GM19468 (cell line): ENCODE results near the gene KIF2C.
"Not testable (repeated sequence)": the region's sequence is repeated elsewhere in the genome, so short reads cannot be mapped to it uniquely, and the experiment has no call there.

Source experiments
- ATAC-seq: cut with Tn5 transposase; IDR thresholded peaks from one replicate; pipeline ENCODE4 v1.9.1; 2021; ENCODE audit warnings: mild to moderate bottlenecking, moderate library complexity, moderate number of reproducible peaks; ENCODE audit not compliant: unreplicated experiment; ENCODE audit errors: extremely low read depth

The KIF2C gene

DNA sequence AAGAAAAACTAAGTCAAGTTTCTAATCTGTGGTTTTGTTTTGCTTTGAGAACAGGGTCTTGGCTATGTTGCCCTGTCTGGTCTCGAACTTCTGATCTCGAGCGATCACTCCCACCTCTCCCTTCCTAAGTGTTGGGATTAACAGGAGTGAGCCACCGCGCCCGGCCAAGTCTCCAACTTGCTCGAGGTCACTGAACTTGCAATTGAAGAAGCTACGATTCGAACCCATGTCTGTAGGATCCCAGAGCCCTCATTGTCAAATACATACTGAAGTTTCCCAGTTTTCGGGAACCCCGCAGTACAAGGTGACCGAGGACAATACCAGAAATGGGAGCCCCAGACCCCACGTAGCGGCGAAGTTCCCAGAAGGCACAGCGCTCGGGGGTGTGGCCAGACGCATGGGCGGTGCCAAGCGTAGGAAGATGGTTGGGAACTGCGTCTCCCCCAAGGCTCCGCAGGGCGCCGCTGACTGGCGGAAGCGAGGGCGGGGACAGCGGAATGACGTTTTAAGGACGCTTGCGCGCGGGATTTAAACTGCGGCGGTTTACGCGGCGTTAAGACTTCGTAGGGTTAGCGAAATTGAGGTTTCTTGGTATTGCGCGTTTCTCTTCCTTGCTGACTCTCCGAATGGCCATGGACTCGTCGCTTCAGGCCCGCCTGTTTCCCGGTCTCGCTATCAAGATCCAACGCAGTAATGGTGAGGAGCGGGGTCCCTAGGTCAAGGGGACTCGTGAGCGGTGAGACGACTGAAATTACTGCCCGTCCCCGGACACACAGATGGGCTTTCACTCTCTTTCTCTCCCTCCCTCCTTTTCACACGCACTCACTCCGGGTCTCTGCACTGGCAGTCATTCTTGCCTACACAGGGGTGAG, at the start of gene KIF2C:
Gene KIF2C, plus strand, starts transcription at position 531 of the 872 bp plus-strand sequence. Its CDS starts 96 bp downstream, at position 627.
- peak; percentile 93 for ATAC-seq

DNA sequence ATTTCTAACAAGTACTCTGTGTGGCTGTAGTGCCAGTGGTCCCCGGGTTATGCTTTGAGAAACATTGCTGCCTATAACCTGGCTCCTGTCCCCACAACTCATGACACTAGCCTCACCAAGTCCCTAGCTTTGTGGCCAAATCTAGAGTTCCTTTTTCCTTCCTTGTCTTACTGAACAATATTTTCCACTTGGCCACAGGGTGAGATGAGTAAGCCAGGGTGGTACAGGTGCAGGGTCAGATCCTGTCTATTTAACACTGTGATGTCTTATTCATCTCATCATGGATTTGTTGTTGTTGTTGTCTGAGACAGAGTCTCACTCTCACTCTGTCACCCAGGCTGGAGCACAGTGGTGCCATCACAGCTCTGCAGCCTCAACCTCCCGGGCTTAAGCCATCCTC, 46.5 kb upstream of the KIF2C start:
- no peak for ATAC-seq

DNA sequence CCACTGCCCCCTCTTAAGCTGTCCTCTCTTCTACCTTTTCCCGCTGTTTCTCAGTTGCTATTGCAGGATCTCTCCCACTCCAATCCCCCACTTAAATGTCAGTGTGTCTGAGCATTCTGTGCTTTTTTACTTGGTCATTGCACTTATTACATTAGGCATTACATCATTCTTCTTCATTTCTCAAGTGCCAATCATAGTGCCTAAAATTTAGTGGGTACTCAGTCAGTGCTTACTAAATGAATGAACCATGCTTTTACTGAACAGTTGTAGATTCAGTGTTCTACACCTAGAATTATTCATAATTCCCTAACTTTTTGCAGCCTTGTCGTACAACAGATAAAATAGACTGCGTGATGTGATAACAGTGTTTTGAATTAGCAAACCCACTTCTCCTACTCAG, 45.7 kb upstream of the KIF2C start:
- no peak for ATAC-seq

DNA sequence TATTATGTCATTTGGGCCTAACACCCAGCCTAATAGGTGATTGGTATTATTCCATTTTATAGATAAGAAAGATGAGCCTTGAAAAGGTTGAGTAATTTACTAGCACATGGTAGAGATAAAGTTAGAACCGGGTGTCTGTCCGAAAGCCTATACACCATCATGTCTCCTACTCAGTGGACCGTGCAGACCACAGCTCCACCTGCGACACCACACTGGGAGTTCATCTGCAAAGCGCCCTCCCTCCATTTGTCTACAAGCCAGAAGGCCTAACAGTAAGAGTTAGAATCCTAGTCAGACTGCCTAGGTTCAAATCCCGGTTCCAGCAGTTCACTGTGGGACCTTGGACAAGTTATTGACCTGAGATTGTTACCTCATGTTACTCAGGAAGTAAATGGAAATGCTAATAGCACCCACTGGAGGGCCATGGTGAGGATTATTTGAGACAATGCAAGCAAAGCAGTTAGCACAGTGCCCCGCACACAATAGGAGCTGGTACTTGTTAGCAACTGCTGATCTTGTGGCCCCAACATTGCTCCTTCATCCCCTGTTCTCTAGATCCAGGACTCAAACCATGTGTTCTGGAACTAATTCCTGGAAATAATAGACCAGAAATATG, 44.7 kb upstream of the KIF2C start:
- no peak for ATAC-seq

DNA sequence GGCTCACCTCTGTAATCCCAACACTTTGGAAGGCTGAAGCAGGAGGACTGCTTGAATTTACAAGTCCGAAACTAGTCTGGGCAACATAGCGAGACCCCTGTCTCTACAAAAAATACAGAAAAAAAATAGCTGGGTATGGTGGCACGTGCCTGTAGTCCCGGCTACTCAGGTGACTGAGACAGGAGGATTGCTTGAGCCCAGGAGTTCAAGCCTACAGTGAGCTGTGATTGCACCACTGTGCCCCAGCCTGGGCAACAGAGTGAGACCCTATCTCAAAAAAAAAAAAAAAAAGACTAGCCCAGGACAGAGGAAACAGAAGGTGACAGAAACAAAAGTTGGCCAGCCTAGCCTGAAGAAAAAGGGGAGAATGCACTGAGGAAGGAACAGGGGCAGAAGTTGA, 44.0 kb upstream of the KIF2C start:
- ATAC-seq = no peak

DNA sequence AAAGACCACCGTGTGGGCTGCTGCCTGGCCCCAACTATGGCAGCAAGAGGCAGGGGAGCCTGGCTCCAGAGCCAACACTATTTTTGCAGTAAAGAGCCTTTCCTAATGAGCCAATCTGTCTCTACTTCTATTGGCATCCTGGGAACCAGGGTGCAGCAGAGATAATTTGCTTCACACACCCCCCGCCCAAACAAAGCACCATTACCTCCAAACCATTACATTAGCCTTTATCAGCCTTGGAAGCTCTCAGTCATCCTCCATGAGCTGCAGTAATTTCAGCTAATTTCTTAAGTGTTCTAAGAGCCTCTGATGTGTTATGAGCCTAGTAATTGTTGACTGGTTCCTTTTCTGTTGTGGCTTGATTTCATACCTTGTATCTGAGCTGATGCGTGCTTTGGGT, 43.5 kb upstream of the KIF2C start:
- ATAC-seq = no peak

DNA sequence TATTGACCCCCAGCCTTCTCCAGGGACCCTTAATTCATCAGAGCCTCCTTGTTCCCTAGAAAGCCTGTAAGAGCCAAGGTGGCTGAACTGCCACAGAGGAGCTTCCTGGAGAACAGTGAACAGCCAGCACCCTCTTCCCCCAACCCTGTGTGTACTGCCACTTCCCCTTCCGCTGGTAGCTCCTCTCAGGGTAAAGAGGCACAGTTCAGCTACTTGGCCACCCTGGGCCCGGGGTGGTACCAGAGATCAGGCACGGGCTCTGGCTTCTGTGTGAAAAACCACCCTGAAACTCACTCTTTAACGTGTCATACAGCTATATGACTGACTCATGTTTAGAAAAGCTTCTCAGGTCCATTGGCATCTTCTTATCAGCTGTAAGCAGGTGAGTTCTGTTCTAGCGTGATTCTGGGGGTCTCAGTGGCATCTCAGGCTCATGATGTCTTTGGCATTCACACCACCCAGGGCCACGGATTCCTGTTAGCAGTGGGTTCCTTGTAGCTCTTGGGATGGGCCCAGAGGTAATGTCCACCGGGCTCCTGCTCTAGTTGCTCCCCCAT, 42.8 kb upstream of the KIF2C start:
- ATAC-seq = no peak

DNA sequence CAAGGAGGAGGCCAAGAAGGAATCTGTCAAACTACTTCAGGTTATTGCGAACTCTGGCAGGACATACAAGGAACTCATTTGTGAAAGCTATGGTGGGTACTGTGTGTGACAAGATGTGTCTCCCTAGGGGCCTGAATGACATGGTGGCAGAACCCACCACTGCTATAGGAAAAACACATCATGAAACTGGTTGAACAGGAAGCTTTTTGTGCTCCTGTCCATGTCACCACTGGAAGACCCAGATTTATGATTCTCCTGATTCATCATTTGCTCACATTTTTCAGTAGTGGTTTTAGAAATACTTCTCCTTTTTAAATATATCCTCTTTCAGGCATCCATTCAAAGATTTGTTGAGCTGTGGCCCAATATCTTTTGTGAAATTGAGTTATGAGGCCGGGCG, 41.5 kb upstream of the KIF2C start:
- ATAC-seq = no peak

DNA sequence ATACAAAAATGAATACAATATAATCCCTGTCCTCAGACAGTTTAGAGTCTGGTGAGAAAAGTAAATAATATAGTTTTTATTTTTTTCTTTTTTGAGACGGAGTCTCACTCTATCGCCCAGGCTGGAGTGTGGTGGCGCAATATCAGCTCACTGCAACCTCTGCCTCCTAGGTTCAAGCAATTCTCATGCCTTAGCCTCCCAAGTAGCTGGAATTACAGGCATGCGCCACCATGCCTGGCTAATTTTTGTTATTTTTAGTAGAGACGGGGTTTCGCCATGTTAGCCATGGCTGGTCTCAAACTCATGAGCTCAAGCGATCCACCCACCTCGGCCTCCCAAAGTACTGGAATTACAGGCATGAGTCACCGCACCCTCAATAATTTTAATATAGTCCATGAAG, 40.3 kb upstream of the KIF2C start:
- not testable (repeated sequence) for ATAC-seq

DNA sequence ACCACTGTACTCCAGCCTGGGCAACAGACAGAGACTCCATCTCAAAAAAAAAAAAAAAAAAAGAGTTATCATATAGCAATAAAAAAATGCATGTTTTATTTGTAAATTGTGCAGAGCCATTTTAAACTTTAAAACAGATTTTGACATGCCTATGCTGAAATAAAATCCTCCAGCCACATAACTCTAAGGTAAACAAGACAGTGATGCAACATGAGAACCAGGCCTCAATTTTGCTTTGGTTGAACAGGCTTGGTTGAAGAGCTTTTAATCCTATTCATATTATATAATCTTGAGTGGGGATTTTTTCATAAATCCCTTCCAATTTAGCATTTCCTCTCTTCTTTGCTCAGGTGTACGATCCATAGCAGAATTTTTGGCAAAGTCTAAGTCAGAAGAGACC, 39.1 kb upstream of the KIF2C start:
- ATAC-seq = no peak

DNA sequence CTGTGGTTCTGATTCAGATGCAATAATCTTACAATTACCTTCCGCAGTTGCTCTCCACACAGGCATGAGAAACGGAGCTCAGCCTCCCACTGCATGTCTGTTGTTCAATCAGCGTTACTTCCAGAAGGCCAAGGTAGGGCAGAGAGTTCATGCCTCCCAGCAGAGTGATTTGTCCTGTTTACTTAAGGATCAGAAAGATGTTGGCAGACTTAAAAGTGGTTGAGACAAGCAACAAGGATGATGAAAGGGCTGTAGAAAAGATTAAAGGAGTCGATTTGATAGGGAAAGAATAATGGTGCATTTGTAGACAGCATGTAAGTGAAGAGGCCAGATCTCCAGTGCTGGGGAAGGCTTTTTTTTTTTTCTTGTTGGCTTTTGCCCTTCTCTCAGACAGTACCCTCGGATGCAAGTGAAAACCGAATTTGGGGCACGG, 38.5 kb upstream of the KIF2C start:
- no peak for ATAC-seq

DNA sequence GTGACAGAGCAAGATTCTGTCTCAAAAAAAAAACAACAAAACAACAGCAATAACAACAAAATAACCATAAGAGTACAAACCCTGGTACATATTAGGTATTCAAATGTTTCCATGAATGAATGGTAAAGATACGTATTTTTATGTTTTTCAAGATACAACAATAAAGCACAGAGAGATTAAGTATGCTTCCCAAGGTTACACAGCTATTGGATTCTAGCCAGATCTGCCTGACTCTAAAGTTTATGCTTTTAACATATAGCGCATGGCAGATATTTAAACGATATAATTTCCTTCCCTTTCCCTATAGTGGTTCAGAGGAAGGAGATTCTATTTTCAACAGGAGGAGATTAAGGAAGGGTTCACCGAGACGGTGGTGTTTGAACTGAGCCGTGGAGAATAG, 34.2 kb upstream of the KIF2C start:
- ATAC-seq = no peak

DNA sequence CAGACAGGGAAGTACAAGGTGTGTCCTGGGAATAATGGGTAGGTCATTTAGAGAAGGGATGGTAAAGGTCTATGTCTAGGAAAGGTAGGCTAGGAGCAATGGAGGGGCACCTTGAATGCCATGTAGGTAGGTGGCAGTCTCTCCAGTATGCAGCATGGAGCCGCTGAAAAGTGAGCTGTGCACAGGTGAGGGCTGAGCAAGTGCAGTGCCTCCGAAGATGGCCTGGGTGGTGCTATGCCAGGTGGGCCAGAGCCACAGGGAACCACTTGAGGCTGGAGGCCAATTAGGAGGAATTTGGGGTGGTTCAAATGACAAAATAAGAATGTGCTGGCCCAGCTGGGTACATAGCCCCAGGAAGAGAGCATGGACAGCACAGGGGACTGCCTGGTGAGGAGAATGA, 33.7 kb upstream of the KIF2C start:
- ATAC-seq = no peak

DNA sequence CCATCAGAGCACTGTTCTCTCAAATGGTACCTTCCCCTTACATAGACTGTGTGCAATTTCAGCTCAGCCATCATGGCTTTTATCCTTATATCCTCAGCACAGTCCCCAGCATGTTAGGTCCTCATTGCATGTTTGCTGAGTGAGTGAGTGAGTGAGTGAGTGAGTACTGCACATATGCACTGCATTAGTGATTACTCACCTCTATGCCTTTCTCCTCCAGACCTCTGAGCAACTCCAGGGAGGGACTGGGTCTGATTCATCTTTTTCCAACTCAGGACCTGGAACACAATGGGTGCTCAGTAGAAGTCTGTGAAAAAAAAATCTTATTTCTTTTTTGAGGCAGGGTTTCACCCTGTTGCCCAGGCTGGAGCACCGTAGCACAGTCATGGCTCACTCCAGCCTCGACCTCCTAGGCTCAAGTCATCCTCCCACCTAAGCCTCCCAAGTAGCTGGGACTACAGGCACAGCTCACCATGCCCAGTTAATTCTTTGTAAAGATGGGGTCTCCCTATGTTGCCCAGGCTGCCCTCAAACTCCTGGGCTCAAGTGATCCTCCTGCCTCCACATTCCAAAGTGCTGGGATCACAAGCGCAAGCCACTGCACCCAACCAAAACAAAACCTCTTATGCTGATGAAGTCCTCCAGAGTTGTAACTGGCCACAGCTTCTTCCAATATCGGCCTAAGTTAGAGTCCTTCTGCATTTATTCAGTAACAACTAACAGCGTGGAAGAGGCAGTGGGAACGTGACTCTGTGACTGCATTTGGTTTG, 32.3 kb upstream of the KIF2C start:
- ATAC-seq = no peak

DNA sequence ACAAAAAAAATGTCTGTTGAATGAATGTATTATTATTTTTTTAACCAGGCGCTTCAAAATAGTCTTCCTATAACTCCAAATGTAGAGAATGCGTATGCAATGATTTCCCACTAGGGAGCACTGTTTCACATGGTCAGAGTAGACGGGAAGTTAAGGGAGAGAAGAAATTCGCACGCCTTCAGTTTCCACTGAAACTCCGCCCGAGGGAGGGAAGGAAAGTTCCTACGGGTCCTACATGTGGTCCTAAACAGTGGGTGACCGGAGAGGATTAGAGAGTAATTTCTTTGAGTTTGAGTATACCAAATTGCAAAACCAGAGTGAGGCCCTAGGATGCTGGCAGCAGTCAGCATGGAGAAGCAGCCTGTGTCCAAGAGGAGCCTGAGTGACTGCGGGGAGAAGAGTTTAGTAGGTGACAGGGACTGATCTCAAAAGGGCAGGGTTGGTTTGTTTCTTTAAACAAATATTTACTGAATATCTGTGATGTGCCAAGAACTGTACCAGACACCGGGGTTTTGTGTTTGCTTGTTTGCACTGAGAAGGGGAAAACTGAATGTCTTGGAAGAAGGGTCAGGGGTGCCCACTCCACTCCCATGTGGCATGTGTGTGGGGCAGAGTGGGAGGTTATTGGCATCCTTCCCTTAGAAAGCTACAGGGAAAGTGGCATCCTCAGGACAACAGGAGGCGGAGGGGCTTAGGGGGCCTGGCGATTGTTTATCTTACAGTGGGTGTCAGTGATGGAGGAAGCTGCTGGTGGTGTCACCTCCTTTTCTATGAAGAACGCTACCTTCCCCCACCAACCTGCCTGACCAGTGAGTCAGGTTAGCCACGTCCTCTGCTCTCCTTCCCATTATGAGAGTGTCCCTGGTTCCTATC, 31.4 kb upstream of the KIF2C start:
- ATAC-seq = no peak

DNA sequence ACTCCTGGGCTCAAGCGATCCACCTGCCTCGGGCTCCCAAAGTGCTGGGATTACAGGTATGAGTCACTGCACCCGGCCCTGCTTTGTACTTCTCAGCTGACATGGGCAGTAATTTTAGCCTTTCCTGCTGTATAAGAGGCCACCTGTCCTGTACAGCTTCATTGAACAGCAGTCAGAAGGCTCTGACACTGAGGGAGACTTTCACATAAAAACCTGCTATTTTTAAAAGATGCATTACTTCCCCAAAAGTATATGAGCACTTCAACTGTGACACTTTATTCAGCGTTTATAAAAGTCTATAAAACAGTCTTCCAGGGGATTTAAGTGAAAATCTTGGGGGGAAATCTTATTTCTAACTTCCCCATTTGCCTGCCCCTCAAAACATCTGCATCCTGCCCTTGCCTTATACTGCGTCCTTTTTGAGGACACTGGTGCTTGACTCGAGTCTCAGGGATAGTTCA, 26.3 kb upstream of the KIF2C start:
- ATAC-seq = no peak

DNA sequence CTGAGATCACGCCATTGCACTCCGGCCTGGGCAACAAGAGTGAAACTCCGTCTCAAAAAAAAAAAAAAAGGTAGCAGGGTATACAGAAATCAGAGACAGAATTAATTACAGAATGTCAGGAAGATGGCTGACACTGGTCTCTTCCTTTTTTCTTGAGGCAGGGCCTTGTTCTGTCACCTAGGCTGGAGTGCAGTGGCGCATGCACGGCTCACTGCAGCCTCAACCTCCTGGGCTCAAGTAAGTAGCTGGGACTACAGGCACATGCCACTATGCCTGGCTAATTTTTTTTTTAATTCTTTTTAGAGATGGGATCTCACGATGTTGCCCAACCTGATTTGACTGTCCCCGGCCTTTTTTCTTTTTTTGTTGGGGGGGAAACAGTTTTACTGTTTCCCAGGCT, 25.1 kb upstream of the KIF2C start:
- ATAC-seq = no peak

DNA sequence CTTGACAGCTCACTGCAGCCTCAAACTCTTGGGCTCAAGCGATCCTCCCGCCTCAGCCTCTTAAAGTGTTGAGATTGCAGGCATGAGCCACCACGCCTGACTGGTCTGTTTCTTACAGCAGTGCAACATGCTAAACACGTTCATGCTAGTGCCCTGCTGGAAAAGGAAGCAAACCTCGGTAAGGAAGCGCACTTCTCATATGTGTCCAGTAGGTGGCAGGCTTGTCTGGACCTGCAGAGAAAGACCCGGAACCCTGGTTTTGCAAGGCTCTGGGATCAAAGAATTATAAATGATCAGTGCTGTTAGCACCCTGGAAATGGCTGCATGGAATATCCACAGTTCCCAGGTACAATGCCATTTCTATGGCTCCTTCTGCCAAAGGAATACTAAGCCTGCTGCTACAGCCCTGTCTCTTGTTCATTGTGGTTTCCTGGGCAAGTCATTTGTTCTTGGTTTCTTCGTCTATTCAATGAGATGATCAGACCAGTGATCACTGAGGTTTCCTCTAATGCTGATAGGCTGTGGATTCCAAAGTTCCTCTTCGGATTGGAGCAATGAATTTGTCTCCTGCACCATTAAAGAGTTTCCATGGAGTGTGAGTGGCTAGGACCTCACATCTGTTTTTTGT, 24.6 kb upstream of the KIF2C start:
- ATAC-seq = no peak

DNA sequence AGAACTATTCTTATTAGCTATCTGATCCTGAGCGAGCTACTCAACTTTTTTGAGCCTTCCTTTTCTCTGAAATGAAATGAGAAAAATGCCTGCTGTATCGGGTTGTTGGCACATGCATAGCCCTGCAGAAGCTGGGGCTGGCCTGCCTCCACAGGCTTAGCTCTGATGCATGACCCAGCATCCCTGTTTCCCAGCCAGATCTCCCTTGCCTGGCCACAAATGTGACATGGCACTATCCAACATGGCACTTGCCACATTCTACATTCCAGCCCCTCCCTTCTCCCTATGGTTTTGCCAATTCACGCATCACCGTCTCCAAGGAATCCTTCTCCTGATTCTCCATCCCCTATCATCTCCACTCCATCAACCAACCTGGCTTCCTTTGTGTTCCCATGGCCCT, 22.5 kb upstream of the KIF2C start:
- no peak for ATAC-seq
